Calu3 (cell line): ENCODE results near the gene RPL22. TPM values are rescaled to one million over a fixed set of nuclear protein-coding genes. Genes with fewer than 3 reads are reported as not detected.

Experiments used
- BruUV-seq: library from RNA; stranded (reverse); fragments of 400-500 nt; replicated peaks from 2 replicates; lab custom pipeline; 2021; lab: Mats Ljungman, UMichigan
- CTCF ChIA-PET: fragments of 300-600 bp; sonication (Branson Sonifier 250); formaldehyde crosslinking; loops from one replicate; lab custom pipeline; 2022; ENCODE audit warnings: antibody characterized with exemption; lab: Charles Lee
- DNase-seq: peaks from one replicate; pipeline ENCODE4 v3.0.0; 2022
- H3K27ac Mint-ChIP-seq: one replicate; pipeline ENCODE4 v1.8.0; 2022; ENCODE audit warnings: mixed read lengths; ENCODE audit not compliant: unreplicated experiment
- H3K27me3 Mint-ChIP-seq: one replicate; pipeline ENCODE4 v1.8.0; 2022; ENCODE audit warnings: mixed read lengths; ENCODE audit not compliant: unreplicated experiment
- H3K36me3 Mint-ChIP-seq: one replicate; pipeline ENCODE4 v1.8.0; 2022; ENCODE audit warnings: mild to moderate bottlenecking, moderate library complexity, mixed read lengths; ENCODE audit not compliant: insufficient read depth, unreplicated experiment
- H3K4me1 Mint-ChIP-seq: one replicate; pipeline ENCODE4 v1.8.0; 2022; ENCODE audit warnings: mild to moderate bottlenecking, low read depth, mixed read lengths; ENCODE audit not compliant: unreplicated experiment
- H3K4me3 Mint-ChIP-seq: one replicate; pipeline ENCODE4 v1.8.0; 2022; ENCODE audit warnings: mild to moderate bottlenecking, low read depth, moderate library complexity, mixed read lengths; ENCODE audit not compliant: unreplicated experiment
- H3K9me3 Mint-ChIP-seq: one replicate; pipeline ENCODE4 v1.8.0; 2022; ENCODE audit warnings: low read depth, mixed read lengths; ENCODE audit not compliant: unreplicated experiment
- CTCF ChIP-seq: fragments of 200-600 bp; IDR thresholded peaks from one replicate; pipeline ENCODE4 v1.8.0; 2022; ENCODE audit warnings: antibody characterized with exemption; ENCODE audit not compliant: unreplicated experiment
- intact Hi-C: fragments of 100-400 bp; cut with micrococcal nuclease; formaldehyde crosslinking; loops from one replicate; pipeline ENCODE4 v1.10.0; 2022; ENCODE audit not compliant: unreplicated experiment
- total RNA-seq: library from RNA; stranded (reverse); gene quantifications from 2 replicates; pipeline ENCODE4 v1.2.3, GENCODE V29; 2022

The RPL22 gene
- total RNA-seq, 1 experiment from 2014 or later: 259 TPM

- no peaks in the 10 kb centered on the region for H3K9me3 Mint-ChIP-seq
- H3K4me1 Mint-ChIP-seq: peaks cover 7% of the 10 kb centered on the region
- H3K4me3 Mint-ChIP-seq: no peak overlapping the region
- CTCF ChIA-PET: interaction anchor here (1.2 kb wide), 1 partner anchor 12 kb away, joined by 4 read pairs; no protein-coding TSS in a partner anchor
- intact Hi-C loops: no loop called here
- DNase-seq: no peak
- BruUV-seq: no TSS peak
- H3K36me3 Mint-ChIP-seq: no peaks in the 10 kb centered on the region
- peaks cover 47% of the 10 kb centered on the region for H3K27me3 Mint-ChIP-seq
- no peak overlapping the region for H3K27ac Mint-ChIP-seq
- no peak for TF ChIP-seq CTCF
Observed at GRCh38 chr1:6142036-6142621, 57.3 kb downstream of the RPL22 start.

GRCh38 chr1:6141592-6141991, 57.8 kb downstream of the RPL22 start:
- CTCF ChIA-PET: interaction anchor here (1.2 kb wide), 1 partner anchor 11 kb away, joined by 4 read pairs; no protein-coding TSS in a partner anchor

GRCh38 chr1:6140413-6140812, 59.0 kb downstream of the RPL22 start:
- no peak overlapping the region for H3K27ac Mint-ChIP-seq
- DNase-seq: no peak
- no peaks in the 10 kb centered on the region for H3K36me3 Mint-ChIP-seq
- H3K4me1 Mint-ChIP-seq: peaks cover 7% of the 10 kb centered on the region
- CTCF ChIA-PET: no interaction called here
- BruUV-seq: no TSS peak
- no peak for TF ChIP-seq CTCF
- H3K4me3 Mint-ChIP-seq: no peak overlapping the region
- intact Hi-C loops: no loop called here
- H3K9me3 Mint-ChIP-seq: no peaks in the 10 kb centered on the region
- H3K27me3 Mint-ChIP-seq: peaks cover 51% of the 10 kb centered on the region

More at GRCh38 chr1:6141592-6141991, 57.8 kb downstream of the RPL22 start:
- Mint-ChIP-seq H3K36me3 (no peaks in the 10 kb centered on the region), H3K9me3 (no peaks in the 10 kb centered on the region), H3K4me1 (peaks cover 7% of the 10 kb centered on the region), H3K27me3 (peaks cover 49% of the 10 kb centered on the region), H3K4me3 (no peak overlapping the region), H3K27ac (no peak overlapping the region)
- intact Hi-C loops: no loop called here
- DNase-seq: peak; percentile 14
- no TSS peak for BruUV-seq
- no peak for TF ChIP-seq CTCF

- no TSS peak for BruUV-seq
- no peak overlapping the region for H3K4me3 Mint-ChIP-seq
- no peak overlapping the region for H3K27ac Mint-ChIP-seq
- intact Hi-C loops: no loop called here
- no peaks in the 10 kb centered on the region for H3K36me3 Mint-ChIP-seq
- no peaks in the 10 kb centered on the region for H3K4me1 Mint-ChIP-seq
- CTCF ChIA-PET: no interaction called here
- H3K27me3 Mint-ChIP-seq: peaks cover 65% of the 10 kb centered on the region
- peaks cover 2% of the 10 kb centered on the region for H3K9me3 Mint-ChIP-seq
- DNase-seq: no peak
- TF ChIP-seq CTCF: no peak
Observed at GRCh38 chr1:6137758-6138157, 61.6 kb downstream of the RPL22 start.
